Measurements from ENCODE around the gene NDUFB1. TPM values are rescaled to one million over a fixed set of nuclear protein-coding genes. Genes with fewer than 3 reads are reported as not detected.

NDUFB1 gene
- total RNA-seq, 1 experiment from 2014 or later, result 92.5 TPM

- Histone ChIP-seq H3K9me2 (ENCODE audit: insufficient read depth) (no peaks in the 10 kb centered on the region), H4K20me1 (ENCODE audit: insufficient read depth) (no peaks in the 10 kb centered on the region), H3K9me3 (ENCODE audit: control insufficient read depth in 1 of 2, insufficient read depth in 1 of 2, low read depth in 1 of 2, low read length in 2 of 2) (no peaks in the 10 kb centered on the region), H3K9ac (ENCODE audit: low read length) (no peak overlapping the region), H3K27ac (ENCODE audit: low read depth, low read length) (no peak overlapping the region), H3K27me3 (ENCODE audit: insufficient read depth, low read length) (no peaks in the 10 kb centered on the region), H3K4me1 (ENCODE audit: control insufficient read depth in 1 of 2, insufficient read depth in 2 of 2, low read length in 2 of 2) (no peaks in the 10 kb centered on the region), H3K4me3 (replicated peaks in 1 of 2; ENCODE audit: low read depth in 1 of 2, low read length in 2 of 2) (no peak overlapping the region), H3K79me2 (ENCODE audit: insufficient read depth, low read length) (no peaks in the 10 kb centered on the region), H2AFZ (ENCODE audit: low read depth, low read length, poor library complexity, severe bottlenecking) (no peak overlapping the region), H3K36me3 (ENCODE audit: control insufficient read depth in 1 of 2, insufficient read depth in 2 of 2, low read length in 2 of 2) (peaks cover 21 to 36% of the 10 kb centered on the region in 2 experiments), H3K4me2 (ENCODE audit: low read length) (no peak overlapping the region)
- ATAC-seq (no peak), DNase-seq (ENCODE audit: low read depth, low spot score) (no peak)
- BruUV-seq (replicated peaks), result no TSS peak
- CTCF ChIA-PET, result no interaction called here
- RAD21 ChIA-PET (ENCODE audit: low non-redundant PET in 1 of 2, low total read pairs in 2 of 2, uncharacterized antibody in 2 of 2, unreplicated experiment in 2 of 2), result no interaction called here
- POLR2A ChIA-PET, result no interaction called here
- intact Hi-C loops (cut with micrococcal nuclease), result no loop called here
- TF ChIP-seq ELF1 (IDR thresholded peaks at IDR 0.05; ENCODE audit: borderline replicate concordance, low read depth) (no peak), ZFX (IDR thresholded peaks at IDR 0.05) (no peak), JUND (IDR thresholded peaks at IDR 0.05) (no peak), POLR2A (IDR thresholded peaks at IDR 0.05; ENCODE audit: borderline replicate concordance, extremely low read depth, insufficient read depth, insufficient read length) (no peak), EZH2phosphoT487 (IDR thresholded peaks at IDR 0.05; ENCODE audit: borderline replicate concordance) (no peak), SRF (IDR thresholded peaks at IDR 0.05; ENCODE audit: low read depth) (no peak), POLR2AphosphoS5 (IDR thresholded peaks at IDR 0.05; ENCODE audit: low read depth, low read length) (no peak), CTCF (IDR thresholded peaks at IDR 0.05 in 2 of 3, conservative IDR thresholded peaks at IDR 0.05 in 1 of 3; ENCODE audit: borderline replicate concordance in 1 of 3, insufficient read depth in 1 of 3, low read depth in 2 of 3, low read length in 2 of 3) (no peak), ZNF274 (IDR thresholded peaks at IDR 0.05; ENCODE audit: low read depth, low read length) (no peak), FOSL1 (IDR thresholded peaks at IDR 0.05; ENCODE audit: low read depth) (no peak), CBX3 (IDR thresholded peaks at IDR 0.05; ENCODE audit: low read depth) (no peak), TCF7L2 (IDR thresholded peaks at IDR 0.05; ENCODE audit: borderline replicate concordance, extremely low read depth, insufficient read depth, insufficient read length) (no peak), EZH2 (IDR thresholded peaks at IDR 0.05) (no peak), EGR1 (IDR thresholded peaks at IDR 0.05; ENCODE audit: low read depth) (no peak), CEBPB (IDR thresholded peaks at IDR 0.05; ENCODE audit: low read depth) (no peak), SP1 (IDR thresholded peaks at IDR 0.05; ENCODE audit: low read depth) (no peak), REST (IDR thresholded peaks at IDR 0.05; ENCODE audit: low read depth) (no peak), YY1 (IDR thresholded peaks at IDR 0.05; ENCODE audit: extremely low read depth, insufficient replicate concordance, low read depth, low read length) (no peak)
- TF ChIP-seq, protein P1, sequence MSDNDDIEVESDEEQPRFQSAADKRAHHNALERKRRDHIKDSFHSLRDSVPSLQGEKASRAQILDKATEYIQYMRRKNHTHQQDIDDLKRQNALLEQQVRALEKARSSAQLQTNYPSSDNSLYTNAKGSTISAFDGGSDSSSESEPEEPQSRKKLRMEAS (IDR thresholded peaks at IDR 0.05), result no peak
- TF ChIP-seq, protein P2, sequence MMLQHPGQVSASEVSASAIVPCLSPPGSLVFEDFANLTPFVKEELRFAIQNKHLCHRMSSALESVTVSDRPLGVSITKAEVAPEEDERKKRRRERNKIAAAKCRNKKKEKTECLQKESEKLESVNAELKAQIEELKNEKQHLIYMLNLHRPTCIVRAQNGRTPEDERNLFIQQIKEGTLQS (IDR thresholded peaks at IDR 0.05), result no peak
Measured at GRCh38 chr14:92154283-92154942, 32.9 kb upstream of the NDUFB1 start.
